Measurements from ENCODE around the gene C6orf136.
A peak's percentile ranks its signal among the peaks of the same experiment; 100 is the strongest.

The C6orf136 gene

GRCh38 chr6:30686009-30686907, 39.3 kb downstream of the C6orf136 start, which contains the start of gene PPP1R18:
TSS of gene PPP1R18 (minus strand) at chr6:30686645. CDS start at chr6:30686018, 627 bp downstream.
- TF ChIP-seq NFIC (IDR thresholded peaks at IDR 0.05): no peak
- no peak for TF ChIP-seq EGR1 (IDR thresholded peaks at IDR 0.05)
- no peak for TF ChIP-seq ZBTB7A (IDR thresholded peaks at IDR 0.05; ENCODE audit: low read depth)
- TF ChIP-seq TAF1 (IDR thresholded peaks at IDR 0.05; ENCODE audit: low read depth): no peak
- TF ChIP-seq MAX (IDR thresholded peaks at IDR 0.05): no peak
- TF ChIP-seq USF1 (IDR thresholded peaks at IDR 0.05): no peak
- no peak for TF ChIP-seq TCF12 (IDR thresholded peaks at IDR 0.05; ENCODE audit: low read depth)
- TF ChIP-seq CEBPB (IDR thresholded peaks at IDR 0.05): no peak
- TF ChIP-seq REST (IDR thresholded peaks at IDR 0.05; ENCODE audit: low read depth): no peak
- no peak for TF ChIP-seq CREB1 (IDR thresholded peaks at IDR 0.05; ENCODE audit: low read depth)
- TF ChIP-seq EP300 (IDR thresholded peaks at IDR 0.05; ENCODE audit: borderline replicate concordance): no peak
- no peak for TF ChIP-seq RAD21 (IDR thresholded peaks at IDR 0.05; ENCODE audit: low read depth)

DNA sequence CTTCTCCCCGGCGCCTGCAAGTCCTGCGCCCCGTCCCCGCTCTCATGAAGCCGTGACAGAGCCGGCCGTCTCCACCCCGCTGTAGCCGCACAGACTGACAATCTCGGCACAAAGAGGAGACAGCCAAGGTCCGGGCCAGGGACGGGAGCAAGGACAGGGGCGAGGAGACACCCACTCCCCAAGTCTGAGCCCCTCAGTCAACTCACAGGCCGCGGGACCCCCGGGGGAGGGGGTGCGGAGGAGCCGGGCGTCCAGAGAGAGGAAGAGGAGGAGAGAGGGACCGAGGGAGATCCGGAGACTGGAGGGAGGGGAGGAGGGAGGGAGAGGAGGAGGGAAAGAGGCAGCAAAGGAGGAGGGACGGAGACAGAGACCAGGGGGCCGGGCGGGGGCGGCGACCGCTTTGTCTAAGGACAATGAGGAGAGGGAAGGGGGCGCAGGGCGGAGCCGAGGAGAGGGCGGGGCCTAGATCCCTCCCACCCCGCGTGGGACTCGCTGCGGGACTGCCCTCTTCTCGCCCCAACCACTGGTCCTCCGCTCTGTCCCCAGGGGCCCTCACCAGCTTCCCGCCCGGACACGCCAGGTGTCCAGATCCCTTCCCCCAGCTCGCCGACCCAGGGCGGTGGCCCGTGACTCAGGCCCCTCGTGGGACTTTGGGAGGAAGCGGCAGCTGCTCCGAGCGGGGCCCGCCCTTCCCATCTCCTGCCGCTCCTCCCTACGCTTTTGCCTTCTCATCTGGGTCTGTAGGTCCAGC, 40.1 kb downstream of the C6orf136 start:
- peak; percentile 28 for TF ChIP-seq EP300 (IDR thresholded peaks at IDR 0.05; ENCODE audit: borderline replicate concordance)
- peak; percentile 65; the same call in 1 of the 2 replicates for TF ChIP-seq MAX (IDR thresholded peaks at IDR 0.05)
- TF ChIP-seq TCF12 (IDR thresholded peaks at IDR 0.05; ENCODE audit: low read depth): peak; percentile 85
- TF ChIP-seq CEBPB (IDR thresholded peaks at IDR 0.05): no peak
- peak; percentile 71; the same call in 1 of the 2 replicates for TF ChIP-seq ZBTB7A (IDR thresholded peaks at IDR 0.05; ENCODE audit: low read depth)
- TF ChIP-seq REST (IDR thresholded peaks at IDR 0.05; ENCODE audit: low read depth): no peak
- TF ChIP-seq FOXM1 (IDR thresholded peaks at IDR 0.05; ENCODE audit: borderline replicate concordance, low read depth): no peak
- no peak for TF ChIP-seq CREB1 (IDR thresholded peaks at IDR 0.05; ENCODE audit: low read depth)
- TF ChIP-seq EGR1 (IDR thresholded peaks at IDR 0.05): peak; percentile 88
- 0 out of 2 replicates have a peak, but pooled peaks have one; percentile 46 for TF ChIP-seq TAF1 (IDR thresholded peaks at IDR 0.05; ENCODE audit: low read depth)

DNA sequence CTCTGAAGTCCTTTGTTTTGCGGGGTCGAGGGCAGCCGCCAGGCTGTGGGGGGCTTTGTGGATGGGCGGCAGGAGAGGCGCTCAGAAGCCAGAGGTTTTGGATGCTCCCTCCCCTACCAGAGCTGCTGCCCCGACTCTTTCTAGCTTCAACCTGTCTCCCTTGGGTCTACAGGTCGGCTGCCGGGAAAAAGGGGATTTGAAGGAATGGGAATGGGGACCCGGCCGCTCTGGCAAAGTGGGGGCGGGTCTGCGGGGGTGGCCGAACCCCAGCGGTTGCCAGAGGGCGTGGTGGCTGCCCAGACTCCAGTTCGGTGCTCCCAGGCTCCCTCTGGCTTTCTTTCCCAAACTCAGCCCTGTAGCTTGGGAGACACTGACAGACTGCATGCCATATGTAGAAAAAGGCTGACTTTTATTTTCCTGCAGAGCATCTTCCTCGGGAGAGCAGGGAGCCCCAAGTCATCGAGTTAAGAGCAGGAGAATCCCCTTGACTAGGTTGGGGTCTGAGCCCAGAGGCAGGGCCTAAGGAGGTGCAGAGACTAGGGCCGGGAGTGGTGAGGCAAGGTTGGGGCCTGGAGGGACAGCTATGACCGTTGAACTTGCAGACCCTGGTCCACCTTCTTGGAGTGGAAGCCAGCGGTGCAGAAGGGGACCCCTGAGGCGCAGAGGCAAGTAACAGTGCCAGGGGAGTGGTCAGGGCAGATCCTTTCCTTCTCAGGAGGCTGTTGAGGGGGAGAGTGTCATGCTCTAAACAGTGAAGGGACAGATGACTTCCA, 40.9 kb downstream of the C6orf136 start:
- peak; percentile 80 for TF ChIP-seq EGR1 (IDR thresholded peaks at IDR 0.05)
- TF ChIP-seq CEBPB (IDR thresholded peaks at IDR 0.05): no peak

GRCh38 chr6:30688569-30688968, 41.6 kb downstream of the C6orf136 start:
- TF ChIP-seq EP300 (IDR thresholded peaks at IDR 0.05; ENCODE audit: borderline replicate concordance): no peak
- TF ChIP-seq CEBPB (IDR thresholded peaks at IDR 0.05): no peak
- TF ChIP-seq ZBTB7A (IDR thresholded peaks at IDR 0.05; ENCODE audit: low read depth): no peak
- no peak for TF ChIP-seq TEAD4 (IDR thresholded peaks at IDR 0.05)
- no peak for TF ChIP-seq REST (IDR thresholded peaks at IDR 0.05; ENCODE audit: low read depth)
- TF ChIP-seq TAF1 (IDR thresholded peaks at IDR 0.05; ENCODE audit: low read depth): no peak
- TF ChIP-seq NFIC (IDR thresholded peaks at IDR 0.05): no peak
- TF ChIP-seq EGR1 (IDR thresholded peaks at IDR 0.05): no peak
- no peak for TF ChIP-seq RAD21 (IDR thresholded peaks at IDR 0.05; ENCODE audit: low read depth)
- no peak for TF ChIP-seq YY1 (IDR thresholded peaks at IDR 0.05; ENCODE audit: low read depth)
- TF ChIP-seq MAX (IDR thresholded peaks at IDR 0.05): no peak

All from Ishikawa (cell line).